Amniotic stem cell (primary cell): Measurements from ENCODE around the gene DIP2C.
A peak's percentile ranks its signal among the peaks of the same experiment; 100 is the strongest.
"Not testable (repeated sequence)": the region's sequence is repeated elsewhere in the genome, so short reads cannot be mapped to it uniquely, and the experiment has no call there.

ENCODE experiments used
- DNase-seq: peaks from one replicate; lab custom pipeline; 2025; lab: John Stamatoyannopoulos, UW

DIP2C gene

DNA sequence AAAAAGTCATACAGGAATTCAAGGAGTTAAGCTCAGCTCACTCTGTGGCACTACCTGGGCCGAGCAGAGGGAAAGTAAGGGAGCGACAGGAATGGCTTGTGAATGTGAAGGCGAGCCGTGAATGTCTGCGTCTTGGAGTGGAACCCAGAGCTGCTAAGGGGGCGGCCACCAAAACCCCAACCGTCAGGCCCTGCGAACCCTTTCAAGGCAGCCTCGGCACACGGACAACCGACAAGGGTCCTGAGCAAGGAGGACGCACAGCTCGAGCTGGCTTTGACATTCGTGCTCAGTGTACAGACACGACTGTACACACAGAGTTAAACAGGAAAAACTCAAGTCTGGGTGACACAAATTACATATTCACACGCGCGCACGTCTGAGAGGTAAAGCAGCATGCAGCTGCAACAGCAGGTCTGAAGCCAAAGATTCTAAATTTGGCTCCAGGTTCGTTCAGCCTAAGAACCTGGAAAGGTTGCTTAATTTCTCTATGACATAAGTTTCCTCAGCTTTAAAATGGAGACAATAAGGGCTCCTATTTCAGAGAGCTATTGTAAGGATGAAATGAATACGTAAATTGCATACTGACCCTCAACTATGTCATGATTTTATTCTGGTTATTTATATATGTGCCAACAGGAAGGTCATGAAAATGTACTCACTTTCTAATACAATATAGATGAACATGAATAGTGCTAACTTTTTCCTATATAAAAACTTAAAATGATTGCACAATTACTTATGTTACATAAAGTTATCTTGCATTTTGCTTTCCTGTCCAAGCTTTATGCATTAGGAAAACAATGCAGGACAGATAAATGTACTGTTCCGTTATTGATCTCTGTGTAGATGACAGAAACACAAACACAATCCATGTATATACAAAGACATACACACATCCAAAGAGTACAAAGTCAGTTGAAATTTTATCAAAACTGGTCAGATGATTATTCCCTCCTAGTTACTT lies 361.3 kb downstream of the DIP2C start:
- DNase-seq: no peak

DNA sequence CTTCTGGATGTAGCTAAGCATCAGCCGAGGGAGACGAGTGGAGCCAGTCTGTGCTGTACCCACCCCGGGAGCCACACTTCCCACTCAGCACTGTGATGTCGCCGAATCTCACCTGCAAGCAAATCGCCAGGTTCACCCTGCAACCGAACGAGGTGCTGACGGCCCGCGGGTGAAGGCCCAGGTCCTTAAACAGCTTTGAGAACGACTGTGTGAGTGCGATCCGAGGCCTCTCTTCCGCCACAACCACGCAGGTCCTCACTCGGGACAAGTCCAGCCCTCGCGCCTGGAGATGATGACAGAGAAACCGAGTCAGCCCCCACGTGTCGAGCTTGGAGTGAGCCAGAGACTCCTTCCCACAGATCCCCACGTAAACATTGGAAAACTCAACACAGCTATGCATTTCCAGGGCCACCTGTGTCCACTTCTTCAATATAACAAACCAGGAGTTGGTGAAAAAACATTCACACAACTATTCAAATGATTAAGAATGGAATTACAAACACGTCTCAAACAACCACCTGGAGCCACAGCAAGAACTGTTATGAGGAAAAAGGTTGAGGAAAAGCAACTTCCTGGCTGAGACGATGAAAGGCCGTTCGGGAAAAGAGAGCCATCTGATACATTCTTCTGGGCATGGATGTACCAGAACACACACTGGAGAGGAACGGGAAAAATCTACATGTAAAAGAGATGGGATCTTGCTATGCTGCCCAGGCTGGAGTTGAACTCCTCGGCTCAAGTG lies 362.4 kb downstream of the DIP2C start:
- DNase-seq: no peak

DNA sequence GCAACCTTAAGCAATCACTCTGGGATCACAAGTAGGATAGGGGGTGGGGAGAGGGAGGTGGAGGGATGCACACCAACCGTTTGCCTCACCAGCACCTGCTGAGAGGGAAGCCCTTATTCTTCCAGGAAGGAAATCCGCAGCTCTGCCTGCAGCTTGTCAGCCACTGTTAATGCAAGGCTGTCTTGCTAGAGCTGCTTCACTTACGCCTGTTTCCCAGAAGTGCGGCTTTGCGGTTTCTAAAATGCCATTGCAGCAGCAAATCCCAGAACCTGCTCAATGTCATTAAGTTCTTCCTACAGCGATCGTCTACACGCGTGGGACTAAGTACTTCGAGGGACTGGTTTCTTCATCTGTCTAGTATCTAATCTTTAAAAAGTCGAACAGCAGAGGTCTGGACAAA lies 363.1 kb downstream of the DIP2C start:
- no peak for DNase-seq

DNA sequence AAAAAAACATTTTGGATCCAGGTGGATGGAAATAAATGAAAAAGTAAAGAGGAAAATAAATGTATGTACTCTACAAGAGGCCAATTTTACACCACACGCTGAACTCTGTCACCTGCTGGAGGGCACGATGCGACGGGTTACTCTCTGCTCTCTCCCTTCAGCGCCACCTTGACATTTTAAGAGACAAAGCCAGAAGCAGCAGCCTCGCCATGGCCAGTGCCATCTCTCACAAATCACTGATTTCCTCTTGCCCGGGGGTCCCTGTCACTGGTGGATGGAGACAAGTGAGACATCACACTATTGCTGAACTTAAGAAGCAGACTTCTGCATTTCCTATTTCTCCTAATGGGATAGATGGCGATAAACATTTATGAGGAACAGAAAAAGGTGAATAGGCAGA lies 364.2 kb downstream of the DIP2C start:
- DNase-seq: no peak

DNA sequence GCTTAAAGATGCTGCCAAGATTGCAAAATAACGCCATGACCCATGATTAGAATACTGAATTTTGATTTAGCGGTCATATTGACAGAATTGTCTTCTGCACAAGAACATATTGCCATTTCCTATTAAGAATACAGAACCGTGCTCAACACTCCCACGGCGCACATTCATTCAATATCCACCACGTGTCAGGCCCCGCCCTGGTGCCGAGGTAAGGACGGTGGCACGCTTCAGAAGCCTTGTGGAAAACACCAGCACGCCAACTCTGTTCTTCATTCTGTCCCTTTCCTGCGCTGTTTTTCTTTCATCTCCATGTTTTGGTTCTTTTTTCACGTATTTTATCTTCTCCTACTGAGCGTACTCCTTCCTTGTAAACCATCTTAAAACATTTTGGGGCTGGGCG lies 364.9 kb downstream of the DIP2C start:
- no peak for DNase-seq

DNA sequence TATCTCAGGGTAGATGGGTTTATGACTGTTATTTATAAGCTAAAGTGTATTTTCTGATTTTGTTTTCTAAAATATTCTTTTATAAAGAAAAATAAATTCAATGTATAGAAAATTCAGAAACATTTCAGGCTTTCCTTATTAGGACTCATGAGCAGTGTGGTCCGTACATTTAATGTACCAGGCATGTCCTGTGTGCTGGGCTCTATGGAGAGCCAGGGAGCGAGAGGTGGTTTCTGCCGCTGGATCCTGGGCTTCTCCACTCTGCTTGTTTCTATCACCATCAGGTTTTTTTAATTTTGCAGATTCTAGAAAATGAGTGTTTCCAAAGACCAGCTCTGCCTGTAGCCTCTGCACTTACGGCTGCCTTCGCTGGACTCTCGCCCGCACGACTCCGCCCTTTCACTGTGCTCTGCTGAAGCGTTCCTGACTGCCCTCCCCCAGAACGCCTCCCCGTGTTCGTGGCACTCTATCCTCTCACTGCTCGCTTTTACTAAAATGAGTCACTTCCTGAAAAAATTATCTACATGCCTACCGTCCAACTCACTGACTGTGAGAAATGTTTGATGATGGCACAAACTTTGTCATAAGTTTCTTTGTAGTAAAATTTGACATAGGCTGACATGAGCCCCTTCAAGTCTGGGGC lies 365.7 kb downstream of the DIP2C start:
- peak; percentile 93 for DNase-seq

DNA sequence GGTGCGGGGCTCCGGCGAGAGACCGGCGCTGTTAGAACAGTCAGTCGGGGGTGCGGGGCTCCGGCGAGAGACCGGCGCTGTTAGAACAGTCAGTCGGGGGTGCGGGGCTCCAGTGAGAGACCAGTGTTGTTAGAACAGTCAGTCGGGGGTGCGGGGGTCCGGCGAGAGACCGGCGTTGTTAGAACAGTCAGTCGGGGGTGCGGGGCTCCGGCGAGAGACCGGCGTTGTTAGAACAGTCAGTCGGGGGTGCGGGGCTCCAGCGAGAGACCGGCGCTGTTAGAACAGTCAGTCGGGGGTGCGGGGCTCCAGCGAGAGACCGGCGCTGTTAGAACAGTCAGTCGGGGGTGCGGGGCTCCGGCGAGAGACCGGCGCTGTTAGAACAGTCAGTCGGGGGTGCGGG lies 366.4 kb downstream of the DIP2C start:
- not testable (repeated sequence) for DNase-seq

DNA sequence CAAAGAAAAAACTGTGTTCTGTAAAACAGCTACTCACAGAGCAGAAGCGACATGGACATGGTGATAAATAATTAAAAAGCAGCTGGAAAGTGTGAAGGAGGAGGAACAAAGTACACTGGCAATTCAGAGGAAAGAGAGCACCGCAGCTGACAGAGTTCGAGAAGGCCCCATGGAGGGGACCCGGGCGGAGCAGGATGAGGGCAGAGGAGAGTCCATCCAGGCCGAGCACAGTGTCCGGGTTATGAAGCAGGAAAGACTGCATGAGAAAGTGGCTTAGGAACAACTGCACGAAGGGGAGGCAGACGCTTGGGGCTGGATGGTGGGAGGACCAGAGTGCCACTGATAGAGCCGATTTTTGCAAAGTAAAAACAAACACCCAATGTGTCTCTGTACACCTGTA lies 368.7 kb downstream of the DIP2C start:
- no peak for DNase-seq

DNA sequence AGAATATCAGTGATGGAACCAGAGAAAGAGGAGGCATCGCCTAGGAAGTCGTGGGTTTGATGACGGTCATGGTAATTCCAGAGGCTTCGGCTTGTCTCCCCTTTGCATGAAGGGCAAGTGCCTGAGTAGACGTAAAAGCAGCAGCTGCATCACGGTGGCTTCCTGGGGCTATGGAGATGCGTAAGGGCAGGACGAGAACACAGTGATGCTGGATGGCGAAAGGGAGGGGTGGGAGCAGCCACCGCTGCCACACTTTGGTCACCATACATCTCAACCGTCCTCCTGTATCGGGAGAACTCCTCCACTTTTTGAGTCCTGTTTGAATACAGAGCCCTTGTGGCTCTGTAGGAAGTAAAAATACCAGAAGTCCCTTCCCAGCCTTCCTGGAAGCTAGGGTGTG lies 371.5 kb downstream of the DIP2C start:
- no peak for DNase-seq

DNA sequence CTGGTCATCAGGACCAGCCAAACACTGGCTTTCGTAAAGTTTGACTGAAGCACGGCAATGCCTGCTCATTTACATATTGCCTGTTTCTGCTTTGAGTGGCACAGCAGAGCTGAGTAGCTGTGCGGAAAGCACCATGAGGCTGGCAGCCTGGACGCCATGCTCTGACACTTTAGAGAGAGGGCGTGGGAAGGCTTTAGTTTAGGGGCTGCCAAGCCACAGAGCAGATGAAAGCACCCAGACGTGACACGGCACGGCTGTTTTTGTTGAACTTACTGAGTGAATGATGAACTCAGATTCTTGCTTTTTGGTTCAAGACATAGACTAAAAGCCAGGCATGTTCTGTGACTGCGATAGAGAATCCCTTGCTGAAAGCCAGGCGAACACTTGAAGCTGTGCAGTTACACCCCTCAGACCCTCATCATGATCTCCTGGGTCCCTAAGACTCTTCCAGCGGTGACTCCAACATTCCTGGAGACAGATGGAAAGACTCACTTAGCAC lies 372.1 kb downstream of the DIP2C start:
- DNase-seq: no peak

DNA sequence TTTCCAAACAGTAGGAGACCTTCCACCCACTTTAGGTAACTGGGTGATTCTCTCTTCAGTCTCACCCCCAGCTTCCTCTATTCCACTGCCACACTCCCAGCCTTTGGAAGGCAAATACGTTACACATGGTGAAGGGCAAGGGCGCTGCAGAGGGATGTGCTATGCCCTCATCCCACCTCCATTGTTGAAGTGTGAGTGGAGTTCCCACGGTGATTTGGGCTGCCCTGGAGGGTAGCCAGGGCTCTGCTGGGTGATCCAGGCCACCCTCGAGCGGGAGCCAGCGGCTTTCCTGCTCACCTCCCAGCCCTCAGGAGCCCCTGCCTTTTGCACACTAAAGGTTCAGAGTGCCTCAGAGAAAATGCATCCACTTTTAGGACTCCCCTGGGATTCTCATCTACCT lies 373.1 kb downstream of the DIP2C start:
- no peak for DNase-seq

DNA sequence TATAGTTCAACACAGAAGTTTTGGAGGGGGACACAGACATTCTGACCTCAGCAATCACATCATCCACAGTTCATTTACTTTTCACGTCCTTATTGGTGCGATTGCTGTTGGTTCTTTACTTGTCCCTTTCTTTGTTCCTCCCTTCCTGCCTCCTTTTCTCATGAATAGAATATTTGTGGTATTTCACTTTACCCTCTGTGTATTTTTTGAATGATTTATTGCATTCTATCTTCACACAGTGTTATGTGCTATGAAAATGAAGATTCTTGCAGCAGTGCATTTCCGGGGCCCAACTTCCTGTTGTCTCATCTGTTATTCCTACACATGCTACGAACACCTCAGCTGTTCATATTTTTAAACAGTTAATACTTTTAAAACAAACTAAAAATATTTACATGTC lies 374.6 kb downstream of the DIP2C start:
- no peak for DNase-seq

DNA sequence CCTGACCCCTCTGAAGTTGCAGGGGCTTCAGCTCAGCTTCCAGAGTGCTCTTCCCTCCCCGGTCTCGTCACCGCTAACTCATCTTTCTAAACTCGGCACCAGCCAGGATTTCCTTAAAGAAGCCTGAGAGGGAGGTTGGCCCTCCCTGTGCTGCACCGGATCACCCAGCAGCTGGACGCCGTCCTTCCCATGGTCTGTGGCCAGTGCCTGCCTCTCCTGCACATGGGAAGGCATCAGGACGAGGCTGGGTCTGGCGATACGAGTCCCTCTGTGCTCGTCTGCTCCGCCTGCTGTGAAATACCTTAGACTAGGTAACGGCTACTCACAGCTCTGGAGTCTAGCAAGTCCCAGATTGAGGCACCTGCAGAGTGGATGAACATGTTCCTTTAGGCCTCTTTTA lies 375.1 kb downstream of the DIP2C start:
- no peak for DNase-seq

DNA sequence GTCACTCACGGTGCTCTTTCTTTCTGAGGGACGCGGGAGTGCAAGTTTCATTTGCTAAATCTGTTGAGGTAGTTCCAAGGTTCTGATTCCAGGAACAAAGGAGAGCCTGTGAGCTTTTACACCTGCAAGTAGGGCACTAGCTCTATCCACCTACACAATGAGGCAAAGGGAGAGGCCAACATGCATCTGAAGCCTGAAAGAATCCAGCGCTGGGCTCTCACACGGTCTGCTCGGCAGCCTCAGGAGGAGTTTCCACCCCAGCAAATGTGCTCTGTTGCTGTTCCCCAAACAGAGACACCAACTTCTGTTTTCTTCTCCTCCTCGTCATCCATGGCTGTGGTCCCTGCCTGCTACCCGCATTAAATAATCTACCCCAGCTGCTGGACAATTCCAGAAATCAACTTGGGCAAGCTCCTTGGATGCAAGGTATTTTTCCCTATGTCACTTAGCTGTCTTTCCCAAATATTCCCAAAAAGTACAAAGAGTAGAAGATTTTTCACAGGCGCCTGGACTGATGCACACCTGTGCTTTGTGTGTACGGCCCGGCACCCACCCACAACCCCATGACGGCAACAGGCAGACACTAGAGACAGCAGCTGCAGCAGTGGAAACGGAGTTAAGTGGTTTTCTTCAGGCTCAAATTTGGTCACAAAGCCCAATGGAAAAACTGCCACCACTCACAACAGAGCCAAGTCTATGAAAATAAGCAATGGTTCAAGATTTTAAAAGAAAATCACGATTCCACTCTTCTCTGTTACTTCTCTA lies 377.4 kb downstream of the DIP2C start:
- no peak for DNase-seq

DNA sequence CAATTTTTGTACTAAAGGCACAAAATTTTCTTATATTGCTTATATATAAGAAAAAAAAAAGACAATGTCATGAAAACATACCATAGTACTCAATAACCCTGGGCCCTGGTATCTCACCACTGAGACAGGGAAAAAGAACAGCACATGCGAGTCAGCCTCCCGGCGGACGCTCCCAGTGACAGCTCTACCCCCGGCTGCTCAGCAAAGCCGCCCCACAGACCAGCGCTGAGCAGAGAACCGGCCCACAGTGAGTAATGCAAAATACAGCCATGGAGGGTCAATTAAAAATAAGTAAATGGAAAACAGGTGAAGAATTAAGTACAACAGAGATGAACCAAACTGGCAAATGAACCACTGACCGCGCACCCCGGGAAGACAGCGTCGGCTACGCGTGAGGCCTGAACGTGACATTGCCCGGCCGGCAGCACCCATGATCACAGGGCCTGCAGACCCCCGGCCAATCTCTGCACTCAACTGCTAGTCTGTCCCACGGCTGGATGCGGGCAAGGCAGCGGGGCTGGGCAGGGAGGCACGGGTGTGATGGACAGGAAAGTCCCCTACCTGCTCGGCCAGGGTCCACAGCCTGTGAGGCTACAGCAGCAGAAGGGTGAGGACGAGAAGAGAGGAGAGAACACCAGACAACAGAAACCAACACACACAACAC lies 378.4 kb downstream of the DIP2C start:
- no peak for DNase-seq

DNA sequence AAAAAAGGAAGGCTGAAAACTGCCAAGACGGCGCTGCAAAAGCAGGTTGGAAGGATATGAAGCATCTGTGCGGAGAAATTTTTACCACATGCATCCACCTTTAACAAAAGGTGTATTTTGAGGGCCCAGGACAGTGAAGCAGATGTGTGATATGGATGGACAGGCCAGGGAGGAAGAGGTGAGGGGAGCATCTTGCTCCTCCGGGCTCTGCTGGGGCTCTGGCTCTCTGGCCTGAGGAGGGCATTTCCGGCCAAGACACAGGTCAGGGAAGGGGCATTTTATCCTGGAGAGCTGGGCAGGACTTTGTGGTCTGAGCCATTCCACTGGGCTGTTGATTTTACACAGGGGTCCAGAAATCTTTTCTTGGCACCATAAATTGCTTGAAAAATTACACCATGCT lies 379.1 kb downstream of the DIP2C start:
- no peak for DNase-seq

DNA sequence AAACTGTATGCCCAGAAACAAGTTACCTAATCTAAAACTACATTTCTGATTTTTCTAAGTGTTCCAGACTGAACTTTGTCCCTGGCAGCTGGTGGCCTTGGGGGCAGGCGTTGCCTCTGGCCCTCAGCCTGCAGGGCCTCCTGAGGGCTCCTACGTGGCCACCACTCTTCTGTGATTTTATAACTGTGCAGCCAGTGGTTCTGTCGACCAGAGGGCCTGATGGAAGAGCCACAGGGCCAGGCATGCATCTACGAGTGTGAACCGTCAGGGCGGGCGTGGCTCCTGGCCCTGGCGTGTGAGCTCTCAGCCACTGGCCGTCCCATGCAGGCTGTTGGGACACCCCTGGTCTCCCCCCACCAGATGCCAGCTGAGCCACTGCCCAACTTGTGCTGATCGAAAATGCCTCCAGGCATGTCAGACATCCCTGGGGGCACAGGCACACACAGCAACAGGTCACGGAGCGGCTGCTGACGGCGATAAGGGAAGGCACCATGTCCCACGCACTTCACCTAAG lies 380.8 kb downstream of the DIP2C start:
- no peak for DNase-seq

DNA sequence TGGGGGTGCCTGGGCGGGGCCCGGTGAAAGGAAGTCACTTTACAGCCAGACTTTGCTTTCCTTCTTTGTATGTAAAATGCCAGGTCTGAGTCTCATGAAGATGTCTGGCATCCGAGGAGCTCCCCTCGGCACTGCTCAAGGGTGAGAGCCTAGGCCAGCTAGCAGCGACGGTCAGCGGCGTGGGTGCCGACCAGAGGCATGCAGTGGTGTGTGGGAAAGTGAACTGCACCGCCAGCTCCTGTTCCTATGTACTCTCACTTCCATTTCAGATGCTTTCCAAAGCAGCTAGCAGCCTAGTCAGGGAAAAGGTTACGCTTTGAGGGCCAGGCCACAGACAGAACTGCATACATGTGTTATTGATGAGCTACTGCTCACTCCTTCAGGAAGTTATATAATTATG lies 381.4 kb downstream of the DIP2C start:
- no peak for DNase-seq

DNA sequence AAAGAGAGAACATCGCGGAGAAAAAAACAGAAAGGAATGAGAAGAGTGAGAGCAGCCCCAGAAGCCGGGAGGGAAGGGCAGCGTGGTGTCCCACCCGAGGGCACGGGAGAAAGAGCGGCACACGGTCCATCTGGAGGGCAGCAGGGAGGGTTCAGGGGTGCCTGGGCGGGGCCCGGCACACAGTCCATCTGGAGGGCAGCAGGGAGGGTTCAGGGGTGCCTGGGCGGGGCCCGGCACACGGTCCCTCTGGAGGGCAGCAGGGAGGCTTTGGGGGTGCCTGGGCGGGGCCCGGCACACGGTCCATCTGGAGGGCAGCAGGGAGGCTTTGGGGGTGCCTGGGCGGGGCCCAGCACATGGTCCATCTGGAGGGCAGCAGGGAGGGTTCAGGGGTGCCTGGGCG lies 381.8 kb downstream of the DIP2C start:
- DNase-seq: no peak

DNA sequence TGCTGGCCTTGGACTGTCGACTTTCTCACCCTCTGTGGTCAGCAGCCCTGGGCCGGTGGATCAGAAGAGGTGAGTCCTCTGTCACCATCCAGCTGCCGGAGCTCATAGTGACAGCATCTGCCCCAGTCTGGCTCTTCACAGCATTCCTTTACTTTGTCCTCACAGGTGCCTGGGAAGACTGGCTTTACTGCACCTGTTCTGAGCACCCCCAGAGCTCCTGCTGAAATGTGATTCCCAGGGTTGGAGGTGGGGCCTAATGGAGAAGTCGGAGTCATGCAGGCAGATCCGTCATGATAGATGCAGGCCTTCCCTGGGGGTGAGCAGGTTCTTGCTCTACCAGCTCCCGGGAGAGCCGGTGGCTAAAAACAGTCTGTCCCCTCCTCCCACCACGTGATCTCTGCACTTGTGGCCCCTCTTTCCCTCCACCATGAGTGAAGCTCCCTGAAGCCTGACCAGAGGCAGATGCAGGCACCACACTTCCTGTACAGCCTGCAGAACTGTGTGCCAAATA lies 382.7 kb downstream of the DIP2C start:
- no peak for DNase-seq
